Inflammatory macrophage (primary cell): ENCODE results near the gene USP40.
"Not testable (repeated sequence)": the region's sequence is repeated elsewhere in the genome, so short reads cannot be mapped to it uniquely, and the experiment has no call there.

ENCODE experiments used
- DNase-seq, 2 donors: peaks; one replicate each; pipeline ENCODE4 v3.0.0-alpha.2; 2020 to 2022
- total RNA-seq, 18 experiments: gene quantifications; one replicate each; lab custom pipeline; 2026; ENCODE audit warnings: mixed read lengths in 6 of 18, inconsistent platforms in 2 of 18; lab: John Stamatoyannopoulos, UW

The USP40 gene, protein sequence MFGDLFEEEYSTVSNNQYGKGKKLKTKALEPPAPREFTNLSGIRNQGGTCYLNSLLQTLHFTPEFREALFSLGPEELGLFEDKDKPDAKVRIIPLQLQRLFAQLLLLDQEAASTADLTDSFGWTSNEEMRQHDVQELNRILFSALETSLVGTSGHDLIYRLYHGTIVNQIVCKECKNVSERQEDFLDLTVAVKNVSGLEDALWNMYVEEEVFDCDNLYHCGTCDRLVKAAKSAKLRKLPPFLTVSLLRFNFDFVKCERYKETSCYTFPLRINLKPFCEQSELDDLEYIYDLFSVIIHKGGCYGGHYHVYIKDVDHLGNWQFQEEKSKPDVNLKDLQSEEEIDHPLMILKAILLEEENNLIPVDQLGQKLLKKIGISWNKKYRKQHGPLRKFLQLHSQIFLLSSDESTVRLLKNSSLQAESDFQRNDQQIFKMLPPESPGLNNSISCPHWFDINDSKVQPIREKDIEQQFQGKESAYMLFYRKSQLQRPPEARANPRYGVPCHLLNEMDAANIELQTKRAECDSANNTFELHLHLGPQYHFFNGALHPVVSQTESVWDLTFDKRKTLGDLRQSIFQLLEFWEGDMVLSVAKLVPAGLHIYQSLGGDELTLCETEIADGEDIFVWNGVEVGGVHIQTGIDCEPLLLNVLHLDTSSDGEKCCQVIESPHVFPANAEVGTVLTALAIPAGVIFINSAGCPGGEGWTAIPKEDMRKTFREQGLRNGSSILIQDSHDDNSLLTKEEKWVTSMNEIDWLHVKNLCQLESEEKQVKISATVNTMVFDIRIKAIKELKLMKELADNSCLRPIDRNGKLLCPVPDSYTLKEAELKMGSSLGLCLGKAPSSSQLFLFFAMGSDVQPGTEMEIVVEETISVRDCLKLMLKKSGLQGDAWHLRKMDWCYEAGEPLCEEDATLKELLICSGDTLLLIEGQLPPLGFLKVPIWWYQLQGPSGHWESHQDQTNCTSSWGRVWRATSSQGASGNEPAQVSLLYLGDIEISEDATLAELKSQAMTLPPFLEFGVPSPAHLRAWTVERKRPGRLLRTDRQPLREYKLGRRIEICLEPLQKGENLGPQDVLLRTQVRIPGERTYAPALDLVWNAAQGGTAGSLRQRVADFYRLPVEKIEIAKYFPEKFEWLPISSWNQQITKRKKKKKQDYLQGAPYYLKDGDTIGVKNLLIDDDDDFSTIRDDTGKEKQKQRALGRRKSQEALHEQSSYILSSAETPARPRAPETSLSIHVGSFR
- total RNA-seq = 15.9 to 58.3 (median 46.2) reads per million in 18 experiments

DNA sequence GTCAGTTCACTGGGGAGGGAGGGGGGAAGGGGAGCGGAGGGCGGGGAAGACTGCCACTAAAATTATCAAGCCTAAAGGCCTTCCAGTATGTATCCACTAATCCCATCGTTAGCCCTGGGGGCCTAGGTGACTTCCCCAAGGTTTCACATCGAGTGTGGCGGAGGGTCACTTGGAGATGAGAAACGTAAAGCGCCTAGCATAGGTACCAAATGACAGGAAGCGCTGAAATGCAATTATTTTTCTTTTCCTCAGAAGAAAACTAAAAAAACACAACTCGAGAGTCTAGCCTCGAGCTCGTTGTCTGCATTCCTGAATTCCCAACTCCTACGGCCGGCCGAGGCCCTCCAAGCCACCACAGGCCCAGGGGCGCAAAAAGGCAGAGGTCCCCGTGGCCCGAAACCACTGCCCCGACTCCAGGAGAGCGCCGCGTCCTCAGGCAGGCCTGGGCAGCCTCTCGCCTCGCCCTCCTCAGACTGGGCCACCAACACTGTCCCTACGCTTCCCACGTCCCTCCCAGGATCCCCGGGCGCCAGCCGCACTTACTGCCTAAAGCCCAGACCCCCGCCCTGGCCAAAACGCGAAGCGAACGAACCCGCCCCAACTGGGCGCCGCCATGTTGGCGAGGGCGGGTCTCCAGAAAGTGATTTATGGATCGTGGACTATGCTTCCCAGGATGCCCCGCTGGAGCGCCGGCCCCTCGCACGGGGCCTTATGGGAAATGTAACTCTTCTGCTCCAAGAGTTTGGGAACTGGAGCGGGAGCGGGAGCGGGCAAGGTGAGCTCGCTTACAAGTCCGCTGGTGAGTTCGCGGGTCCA lies at the start of gene USP40:
TSS of gene USP40 (minus strand) at position 642 of the 816 bp plus-strand sequence. CDS start 1,228 bp downstream, outside the sequence.
- peak; percentile 66 to 82 for DNase-seq

- DNase-seq = no peak
Observed at GRCh38 chr2:233611284-233611683, 44.7 kb upstream of the USP40 start.

DNA sequence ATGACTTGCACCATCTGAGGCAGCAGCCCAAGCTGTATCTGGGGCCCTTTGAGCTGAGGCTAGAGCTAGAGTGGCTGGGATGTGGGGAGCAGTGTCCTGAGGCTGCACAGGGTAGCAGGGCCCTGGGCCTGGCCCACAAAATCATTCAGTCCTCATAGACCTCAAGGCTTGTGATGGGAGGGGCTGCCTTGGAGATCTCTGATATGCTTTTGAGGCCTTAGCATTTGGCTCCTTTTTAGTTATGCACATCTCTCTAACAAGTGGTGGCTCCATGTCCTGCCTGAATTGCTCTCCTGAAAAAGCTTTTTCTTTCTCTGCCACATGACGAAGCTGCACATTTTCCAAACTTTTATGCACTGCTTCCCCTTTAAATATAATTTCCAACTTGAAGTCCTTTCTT lies 39.1 kb upstream of the USP40 start:
- no peak for DNase-seq

DNA sequence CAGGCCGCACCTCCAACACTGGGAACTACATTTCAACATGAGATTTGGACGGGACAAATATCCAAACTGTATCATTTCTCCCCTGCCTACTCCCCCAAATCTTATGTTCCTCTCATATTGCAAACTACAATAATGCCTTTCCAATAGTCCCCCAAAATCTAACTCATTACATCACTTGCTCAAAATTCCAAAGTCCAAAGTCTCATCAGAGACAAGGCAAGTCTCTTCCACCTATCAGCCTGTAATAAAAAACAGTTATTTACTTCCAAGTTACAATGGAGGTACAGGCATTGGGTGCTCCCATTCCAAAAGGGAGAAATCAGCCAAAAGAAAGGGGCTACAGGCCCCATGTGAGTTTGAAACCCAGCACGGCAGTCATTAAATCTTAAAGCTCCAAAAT lies 38.2 kb upstream of the USP40 start:
- no peak for DNase-seq

DNA sequence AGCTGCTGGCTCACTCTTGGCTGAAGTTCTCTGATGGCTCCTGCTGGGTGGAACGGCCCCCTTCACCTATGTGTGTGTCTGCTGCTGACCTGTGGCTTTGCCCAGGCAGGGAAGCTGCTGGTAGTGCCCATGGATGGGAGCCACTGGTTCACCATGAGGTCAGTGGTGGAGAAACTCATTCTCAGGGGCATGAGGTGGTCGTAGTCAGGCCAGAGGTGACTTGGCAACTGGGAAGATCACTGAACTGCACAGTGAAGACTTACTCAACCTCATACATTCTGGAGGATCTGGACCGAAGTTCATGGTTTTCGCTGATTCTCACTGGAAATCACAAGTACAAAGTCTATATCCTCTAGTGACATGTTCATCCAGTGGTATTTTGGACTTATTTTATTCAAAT lies 36.9 kb upstream of the USP40 start:
- no peak for DNase-seq

DNA sequence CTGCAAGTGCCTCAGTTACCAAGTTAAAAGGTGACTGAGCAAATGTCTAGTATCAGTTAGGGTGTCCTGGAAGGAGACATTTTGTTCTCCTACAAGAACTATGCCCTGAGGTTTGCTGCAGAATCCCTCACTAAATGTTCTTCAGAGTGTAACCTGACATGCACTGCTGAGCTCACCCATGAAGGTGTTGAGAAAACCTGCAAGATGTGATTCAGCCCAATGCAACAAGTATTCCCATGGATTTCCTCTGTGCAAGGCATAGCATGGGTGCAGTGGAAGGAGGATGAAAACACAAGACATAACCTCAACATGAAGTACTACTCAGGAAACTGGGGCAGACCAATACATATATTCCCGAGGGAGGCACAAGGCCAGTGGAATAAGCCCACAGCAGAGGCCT lies 35.5 kb upstream of the USP40 start:
- no peak for DNase-seq

DNA sequence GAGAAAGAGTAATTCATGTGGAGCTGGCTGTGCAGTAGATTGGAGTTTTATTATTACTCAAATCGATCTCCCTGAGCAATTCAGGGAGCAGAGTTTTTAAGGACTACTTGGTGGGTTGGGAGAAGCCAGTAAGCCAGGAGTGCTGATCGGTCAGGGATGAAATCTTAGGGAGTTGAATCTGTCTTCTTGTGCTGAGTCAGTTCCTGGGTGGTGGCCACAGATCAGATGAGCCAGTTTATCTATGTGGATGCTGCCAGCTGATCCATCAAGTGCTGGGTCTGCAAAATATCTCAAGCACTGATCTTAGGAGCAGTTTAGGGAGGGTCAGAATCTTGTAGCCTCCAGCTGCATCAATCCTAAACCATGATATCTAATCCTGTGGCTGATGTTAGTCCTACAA lies 33.8 kb upstream of the USP40 start:
- DNase-seq = no peak

DNA sequence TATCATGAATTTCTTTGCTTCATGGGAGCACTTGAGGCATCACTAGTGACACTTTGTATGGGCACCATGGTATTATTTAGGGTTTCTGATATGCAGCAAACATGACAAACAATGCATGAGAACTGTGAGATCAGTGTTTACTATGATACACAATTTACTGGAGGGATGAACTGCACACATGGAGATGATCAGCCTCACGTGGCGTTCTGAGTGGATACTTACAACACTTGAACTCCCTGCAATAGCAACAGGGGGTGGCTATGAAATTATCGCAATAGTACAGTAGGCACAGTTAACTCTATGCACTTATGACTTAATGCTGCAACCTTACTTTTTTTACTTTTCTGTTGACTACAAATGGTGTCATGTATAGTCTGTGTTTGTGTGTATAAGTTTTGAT lies 32.4 kb upstream of the USP40 start:
- no peak for DNase-seq

GRCh38 chr2:233597522-233597921 lies 30.9 kb upstream of the USP40 start:
- no peak for DNase-seq

DNA sequence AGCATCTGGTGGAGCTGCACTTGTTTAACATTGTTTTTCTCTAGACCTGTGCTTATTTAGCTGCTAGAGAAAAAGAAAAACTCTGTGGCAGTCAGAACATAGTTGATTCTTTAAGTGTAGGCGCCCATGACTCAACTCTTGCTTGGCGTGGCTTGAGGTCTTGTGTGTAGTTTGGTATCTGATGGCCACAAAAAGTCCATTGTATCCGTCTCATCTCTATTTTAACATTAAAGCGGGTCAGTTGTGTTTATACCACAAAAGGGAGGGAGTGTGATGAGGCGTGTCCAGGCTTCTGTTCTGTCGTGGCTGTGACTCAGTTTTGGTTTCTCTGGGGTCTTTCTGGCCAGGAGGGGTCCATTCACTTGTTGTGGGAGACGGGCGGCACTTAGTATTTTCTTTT lies 26.6 kb upstream of the USP40 start:
- no peak for DNase-seq

GRCh38 chr2:233592706-233593105 lies 26.1 kb upstream of the USP40 start:
- DNase-seq = not testable (repeated sequence)

DNA sequence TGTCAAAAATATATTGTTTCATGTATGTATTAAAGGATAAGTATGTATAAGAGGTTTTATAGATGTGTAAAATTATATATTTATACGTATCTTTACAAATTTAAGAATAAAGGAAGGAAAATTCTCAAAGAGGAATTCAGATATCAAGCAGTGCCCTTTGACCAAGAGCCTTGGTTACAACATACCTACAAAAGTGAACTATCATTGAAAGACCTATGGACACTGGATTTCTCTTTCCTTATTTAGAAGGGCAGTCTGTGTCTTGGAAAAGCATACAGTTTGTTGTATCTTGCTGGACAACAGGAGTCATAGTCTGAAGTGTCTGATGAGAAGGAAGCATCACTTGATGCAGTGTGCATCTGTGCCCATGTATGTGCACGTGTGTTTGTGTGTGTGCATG lies 21.8 kb upstream of the USP40 start:
- no peak for DNase-seq

GRCh38 chr2:233584210-233584609 lies 17.6 kb upstream of the USP40 start:
- DNase-seq = no peak

- DNase-seq = not testable (repeated sequence)
Observed at GRCh38 chr2:233583217-233583965, 16.8 kb upstream of the USP40 start.

DNA sequence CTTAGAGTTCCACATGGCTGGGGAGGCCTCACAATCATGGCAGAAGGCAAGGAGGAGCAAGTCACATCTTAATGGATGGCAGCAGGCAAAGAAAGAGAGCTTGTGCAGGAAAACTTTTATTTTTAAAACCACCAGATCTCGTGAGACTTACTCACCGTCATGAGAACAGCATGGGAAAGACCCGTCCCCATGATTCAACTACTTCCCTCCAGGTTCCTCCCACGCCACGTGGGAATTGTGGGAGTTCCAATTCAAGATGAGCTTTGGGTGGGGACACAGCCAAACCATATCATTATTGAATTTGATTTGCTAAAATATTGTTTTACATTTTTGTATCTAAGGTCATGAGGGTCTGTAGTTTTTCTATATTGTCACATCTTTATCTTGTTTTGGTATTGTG lies 10.8 kb upstream of the USP40 start:
- not testable (repeated sequence) for DNase-seq

GRCh38 chr2:233572468-233572867 lies 5.9 kb upstream of the USP40 start:
- no peak for DNase-seq

DNA sequence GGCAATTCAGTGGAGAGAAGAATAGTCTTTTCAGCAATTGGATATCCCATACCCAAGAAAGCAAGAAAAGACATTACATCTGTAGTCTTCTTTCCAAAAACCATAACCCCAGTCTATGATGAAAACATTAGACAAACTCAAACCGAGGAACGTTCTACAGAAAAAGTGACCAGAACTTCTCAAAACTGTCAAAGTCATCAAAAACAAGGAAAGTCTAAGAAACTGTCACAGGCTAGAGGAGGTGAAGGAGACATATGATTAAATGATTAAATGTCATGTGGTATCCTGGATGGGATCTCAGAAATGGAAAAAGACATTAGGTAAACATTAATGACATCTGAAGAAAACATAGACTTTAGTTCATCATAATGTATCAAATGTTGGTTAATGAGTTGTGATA lies 4.9 kb upstream of the USP40 start:
- no peak for DNase-seq

- DNase-seq = no peak
Observed at GRCh38 chr2:233571001-233571400, 4.4 kb upstream of the USP40 start.

- DNase-seq = no peak
Observed at GRCh38 chr2:233565685-233566140, 869 bp downstream of the USP40 start.

DNA sequence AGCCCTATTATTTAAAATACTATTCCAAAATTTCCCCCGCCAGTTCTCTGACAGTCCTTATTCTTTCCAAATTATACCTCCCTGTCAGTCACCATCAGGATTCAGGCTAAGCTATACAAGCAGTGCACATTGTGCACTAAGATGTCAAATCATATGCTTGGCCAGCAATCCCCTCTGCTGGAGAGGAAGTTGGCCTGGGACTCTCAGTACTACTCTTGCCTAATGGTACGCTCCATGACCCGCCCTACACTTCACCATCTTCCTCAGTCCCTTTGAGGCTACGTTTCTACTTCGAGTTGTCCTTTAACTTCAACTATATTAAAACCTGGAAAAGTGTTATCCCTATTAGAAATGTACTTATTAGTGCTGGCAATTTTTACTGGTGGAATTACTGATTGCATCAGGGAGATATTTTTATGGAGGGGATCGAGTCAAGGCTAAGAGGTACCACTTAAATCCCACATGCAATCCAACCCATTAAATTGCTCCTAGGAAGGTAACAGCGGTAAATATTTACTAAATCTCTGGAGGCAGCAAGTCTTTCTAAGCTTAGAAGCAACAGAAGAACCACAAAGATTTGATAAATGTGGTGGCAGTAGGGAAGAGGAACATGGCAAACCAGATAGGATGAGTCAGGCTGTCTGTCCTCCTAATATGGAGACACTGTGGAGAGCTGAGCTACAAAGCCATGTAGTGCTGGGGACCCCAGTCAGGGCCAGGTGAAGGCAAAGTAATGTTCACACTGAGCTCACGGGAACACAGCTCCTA lies 2.7 kb downstream of the USP40 start:
- peak; percentile 69 to 75 for DNase-seq
